Osteoblast (primary cell): ENCODE measurements around the gene CALN1. TPM values are rescaled to one million over a fixed set of nuclear protein-coding genes. Genes with fewer than 3 reads are reported as not detected.

ENCODE experiments used
- DNase-seq: peaks from one replicate; pipeline ENCODE4 v3.0.0; 2011; ENCODE audit warnings: low spot score, mixed read lengths; ENCODE audit not compliant: insufficient read length; ENCODE audit errors: missing footprints
- H2AFZ ChIP-seq: 2 replicates; pipeline ENCODE4 v1.6.0; 2011; ENCODE audit warnings: mild to moderate bottlenecking, low read length
- H3K27ac ChIP-seq: 2 replicates; pipeline ENCODE4 v1.5.1; 2011; ENCODE audit warnings: mild to moderate bottlenecking, low read depth, low read length, moderate library complexity
- H3K27me3 ChIP-seq: 2 replicates; pipeline ENCODE4 v1.6.0; 2012; ENCODE audit warnings: mild to moderate bottlenecking, control low read depth, inconsistent platforms, low read length, moderate library complexity; ENCODE audit not compliant: insufficient read depth
- H3K36me3 ChIP-seq: 2 replicates; pipeline ENCODE4 v1.5.1; 2011; ENCODE audit warnings: mild to moderate bottlenecking, low read length, control low read depth, moderate library complexity; ENCODE audit not compliant: insufficient read depth
- H3K4me1 ChIP-seq: 2 replicates; pipeline ENCODE4 v1.5.1; 2011; ENCODE audit warnings: mild to moderate bottlenecking, low read length, control low read depth, moderate library complexity; ENCODE audit not compliant: insufficient read depth
- H3K4me2 ChIP-seq: 2 replicates; pipeline ENCODE4 v1.6.0; 2011; ENCODE audit warnings: mild to moderate bottlenecking, low read length; ENCODE audit not compliant: insufficient read depth
- H3K4me3 ChIP-seq: fragments of 200-600 bp; sonication (generic); 3 replicates; pipeline ENCODE4 v1.5.1; 2012; ENCODE audit warnings: mild to moderate bottlenecking, low read length, inconsistent platforms; ENCODE audit not compliant: insufficient read depth
- H3K79me2 ChIP-seq: 2 replicates; pipeline ENCODE4 v1.6.0; 2012; ENCODE audit warnings: mild to moderate bottlenecking, low read length, control low read depth, inconsistent platforms; ENCODE audit not compliant: insufficient read depth
- H3K9me3 ChIP-seq: 2 replicates; pipeline ENCODE4 v1.5.1; 2011; ENCODE audit warnings: low read depth, low read length, control low read depth
- H4K20me1 ChIP-seq: 2 replicates; pipeline ENCODE4 v1.6.0; 2012; ENCODE audit warnings: mild to moderate bottlenecking, low read length, control low read depth; ENCODE audit not compliant: insufficient read depth
- total RNA-seq: library from RNA; depleted of rRNA; stranded (reverse); fragments of >200 nt; gene quantifications from 2 replicates; pipeline ENCODE4 v1.2.3, GENCODE V29; 2012
- TF ChIP-seq, protein P1 (sequence below): IDR thresholded peaks from 2 replicates; pipeline ENCODE4 v1.5.1; 2011; ENCODE audit warnings: mild to moderate bottlenecking, low read depth, low read length, moderate library complexity; ENCODE audit errors: extremely low read depth

CALN1 gene
- total RNA-seq, 1 donor: not detected

- no peaks in the 10 kb centered on the region for H4K20me1 ChIP-seq
- H3K27me3 ChIP-seq: no peaks in the 10 kb centered on the region
- H3K9me3 ChIP-seq: no peaks in the 10 kb centered on the region
- H3K4me3 ChIP-seq: no peak overlapping the region
- DNase-seq: no peak
- TF ChIP-seq, protein P1, sequence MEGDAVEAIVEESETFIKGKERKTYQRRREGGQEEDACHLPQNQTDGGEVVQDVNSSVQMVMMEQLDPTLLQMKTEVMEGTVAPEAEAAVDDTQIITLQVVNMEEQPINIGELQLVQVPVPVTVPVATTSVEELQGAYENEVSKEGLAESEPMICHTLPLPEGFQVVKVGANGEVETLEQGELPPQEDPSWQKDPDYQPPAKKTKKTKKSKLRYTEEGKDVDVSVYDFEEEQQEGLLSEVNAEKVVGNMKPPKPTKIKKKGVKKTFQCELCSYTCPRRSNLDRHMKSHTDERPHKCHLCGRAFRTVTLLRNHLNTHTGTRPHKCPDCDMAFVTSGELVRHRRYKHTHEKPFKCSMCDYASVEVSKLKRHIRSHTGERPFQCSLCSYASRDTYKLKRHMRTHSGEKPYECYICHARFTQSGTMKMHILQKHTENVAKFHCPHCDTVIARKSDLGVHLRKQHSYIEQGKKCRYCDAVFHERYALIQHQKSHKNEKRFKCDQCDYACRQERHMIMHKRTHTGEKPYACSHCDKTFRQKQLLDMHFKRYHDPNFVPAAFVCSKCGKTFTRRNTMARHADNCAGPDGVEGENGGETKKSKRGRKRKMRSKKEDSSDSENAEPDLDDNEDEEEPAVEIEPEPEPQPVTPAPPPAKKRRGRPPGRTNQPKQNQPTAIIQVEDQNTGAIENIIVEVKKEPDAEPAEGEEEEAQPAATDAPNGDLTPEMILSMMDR: no peak
- no peaks in the 10 kb centered on the region for H3K4me1 ChIP-seq
- no peaks in the 10 kb centered on the region for H3K36me3 ChIP-seq
- no peaks in the 10 kb centered on the region for H3K79me2 ChIP-seq
- H2AFZ ChIP-seq: no peak overlapping the region
- no peak overlapping the region for H3K27ac ChIP-seq
- H3K4me2 ChIP-seq: no peak overlapping the region
These were observed 104.6 kb downstream of the CALN1 start for GRCh38 chr7:72307566-72307965.

DNA sequence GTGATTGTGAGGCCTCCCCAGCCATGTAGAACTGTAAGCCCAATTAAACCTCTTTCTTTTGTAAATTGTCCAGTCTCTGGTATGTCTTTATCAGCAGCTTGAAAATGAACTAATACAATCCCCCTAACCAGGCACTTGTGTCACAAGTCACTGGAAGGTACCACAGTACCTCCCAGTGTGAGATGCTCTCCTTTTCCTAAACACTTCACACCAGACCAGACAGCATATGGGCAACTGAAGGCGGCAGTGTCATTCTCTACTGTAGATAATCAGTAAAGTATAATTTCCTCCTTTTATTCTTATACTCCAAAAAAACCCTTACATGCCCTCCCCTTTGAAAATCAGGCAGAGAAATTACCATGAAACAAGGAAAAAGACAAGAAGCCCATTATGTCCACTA is 113.2 kb downstream of the CALN1 start:
- H3K4me2 ChIP-seq: no peak overlapping the region
- H3K9me3 ChIP-seq: no peaks in the 10 kb centered on the region
- H2AFZ ChIP-seq: no peak overlapping the region
- no peaks in the 10 kb centered on the region for H3K79me2 ChIP-seq
- TF ChIP-seq, protein P1: no peak
- H3K27me3 ChIP-seq: no peaks in the 10 kb centered on the region
- H3K4me1 ChIP-seq: no peaks in the 10 kb centered on the region
- no peak overlapping the region for H3K27ac ChIP-seq
- H3K4me3 ChIP-seq: no peak overlapping the region
- no peak for DNase-seq
- no peaks in the 10 kb centered on the region for H3K36me3 ChIP-seq
- no peaks in the 10 kb centered on the region for H4K20me1 ChIP-seq

- TF ChIP-seq, protein P1: no peak
- Histone ChIP-seq H2AFZ (no peak overlapping the region), H3K4me2 (no peak overlapping the region), H4K20me1 (no peaks in the 10 kb centered on the region), H3K4me3 (no peak overlapping the region), H3K79me2 (no peaks in the 10 kb centered on the region), H3K27me3 (no peaks in the 10 kb centered on the region), H3K27ac (no peak overlapping the region), H3K9me3 (no peaks in the 10 kb centered on the region), H3K4me1 (no peaks in the 10 kb centered on the region), H3K36me3 (no peaks in the 10 kb centered on the region)
- DNase-seq: no peak
These were observed 114.0 kb downstream of the CALN1 start for GRCh38 chr7:72298091-72298490.

GRCh38 chr7:72297636-72298035 is 114.5 kb downstream of the CALN1 start:
- no peak for DNase-seq
- Histone ChIP-seq H3K4me3 (no peak overlapping the region), H3K4me2 (no peak overlapping the region), H3K27ac (no peak overlapping the region), H3K27me3 (no peaks in the 10 kb centered on the region), H2AFZ (no peak overlapping the region), H3K9me3 (no peaks in the 10 kb centered on the region), H3K79me2 (no peaks in the 10 kb centered on the region), H3K4me1 (no peaks in the 10 kb centered on the region), H3K36me3 (no peaks in the 10 kb centered on the region), H4K20me1 (no peaks in the 10 kb centered on the region)
- TF ChIP-seq, protein P1: no peak
